GM19452 (cell line): ENCODE measurements around the gene GLIPR1.
"Not testable (repeated sequence)": the region's sequence is repeated elsewhere in the genome, so short reads cannot be mapped to it uniquely, and the experiment has no call there.

Source experiments
- ATAC-seq: cut with Tn5 transposase; IDR thresholded peaks from one replicate; pipeline ENCODE4 v1.9.1; 2021; ENCODE audit not compliant: unreplicated experiment

GLIPR1 gene

DNA sequence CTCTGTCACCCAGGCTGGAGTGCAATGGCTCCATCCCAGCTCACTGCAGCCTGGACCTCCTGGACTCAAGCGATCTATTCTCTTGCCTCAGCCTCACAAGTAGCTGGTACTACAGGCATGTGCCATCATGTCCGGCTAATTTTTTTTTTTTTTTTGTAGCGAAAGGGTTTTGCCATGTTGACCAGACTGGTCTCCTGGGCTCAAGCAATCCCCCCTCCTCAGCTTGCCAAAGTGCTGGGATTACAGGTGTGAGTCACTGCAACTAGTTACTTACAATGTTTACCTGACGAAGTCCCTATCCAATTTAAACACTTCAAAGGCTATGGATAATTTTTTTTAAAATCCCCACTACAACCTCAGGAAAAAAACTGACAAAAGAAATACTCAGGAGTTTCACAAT, 29.1 kb downstream of the GLIPR1 start:
- ATAC-seq = no peak

- ATAC-seq = peak; percentile 98
These were observed 30.8 kb downstream of the GLIPR1 start, which contains the start of gene KRR1 for GRCh38 chr12:75511116-75512048. Gene KRR1 (minus strand): TSS chr12:75511609. CDS start chr12:75511597, 12 bp downstream.

DNA sequence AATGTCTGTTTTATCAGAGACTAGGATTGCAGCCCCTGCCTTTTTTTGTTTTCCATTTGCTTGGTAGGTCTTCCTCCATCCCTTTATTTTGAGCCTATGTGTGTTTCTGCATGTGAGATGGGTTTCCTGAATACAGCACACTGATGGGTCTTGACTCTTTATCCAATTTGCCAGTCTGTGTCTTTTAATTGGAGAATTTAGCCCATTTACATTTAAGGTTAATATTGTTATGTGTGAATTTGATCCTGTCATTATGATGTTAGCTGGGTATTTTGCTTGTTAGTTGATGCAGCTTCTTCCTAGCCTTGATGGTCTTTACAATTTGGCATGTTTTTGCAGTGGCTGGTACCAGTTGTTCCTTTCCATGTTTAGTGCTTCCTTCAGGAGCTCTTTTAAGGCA, 40.7 kb downstream of the GLIPR1 start:
- ATAC-seq = not testable (repeated sequence)

DNA sequence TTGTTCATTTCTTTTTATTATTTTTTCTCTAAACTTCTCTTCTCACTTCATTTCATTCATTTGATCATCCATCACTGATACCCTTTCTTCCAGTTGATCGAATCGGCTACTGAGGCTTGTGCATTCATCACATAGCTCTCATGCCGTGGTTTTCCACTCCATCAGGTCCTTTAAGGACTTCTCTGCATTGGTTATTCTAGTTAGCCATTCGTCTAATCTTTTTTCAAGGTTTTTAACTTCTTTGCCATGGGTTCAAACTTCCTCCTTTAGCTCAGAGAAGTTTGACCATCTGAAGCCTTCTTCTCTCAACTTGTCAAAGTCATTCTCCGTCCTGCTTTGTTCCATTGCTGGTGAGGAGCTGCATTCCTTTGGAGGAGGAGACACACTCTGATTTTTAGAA, 41.6 kb downstream of the GLIPR1 start:
- ATAC-seq = not testable (repeated sequence)

DNA sequence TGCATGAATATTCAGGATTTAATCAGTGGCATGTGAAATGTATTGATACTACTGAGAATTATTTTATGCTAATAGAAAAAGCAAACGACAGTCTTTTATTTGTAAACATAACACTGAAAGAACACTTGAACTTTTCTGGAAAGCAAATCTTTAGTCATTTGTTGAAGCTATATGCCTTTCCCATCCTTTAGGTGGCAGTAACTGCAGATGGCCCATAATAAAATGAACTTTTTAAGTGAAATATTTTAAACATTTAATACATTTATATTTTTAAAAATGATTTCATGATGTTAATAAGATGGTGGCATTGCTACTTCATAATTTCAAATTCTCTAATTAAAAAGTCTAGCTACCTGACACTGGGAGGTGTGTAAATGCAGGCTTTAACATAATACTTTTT, 44.7 kb downstream of the GLIPR1 start:
- no peak for ATAC-seq

- ATAC-seq = peak; percentile 97
These were observed 46.3 kb downstream of the GLIPR1 start for GRCh38 chr12:75526655-75527511.

DNA sequence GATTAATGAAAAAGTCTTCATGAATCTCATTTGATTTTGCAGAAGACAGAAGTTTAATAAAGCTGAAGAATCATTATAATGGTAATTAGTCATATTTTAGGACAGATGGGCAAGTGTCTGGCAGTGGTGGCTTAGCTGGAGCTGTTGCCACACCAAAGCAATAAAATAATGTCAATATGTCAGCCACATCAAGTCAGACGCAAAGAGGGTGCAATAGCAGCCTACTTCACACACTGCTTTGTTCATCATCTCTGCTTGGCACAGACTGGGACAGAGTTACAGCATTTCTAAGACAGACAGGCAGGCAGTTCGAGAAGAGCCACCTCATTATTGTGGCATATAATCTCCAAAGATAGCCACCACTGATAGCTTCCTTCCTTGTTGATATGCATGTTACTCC, 47.7 kb downstream of the GLIPR1 start:
- no peak for ATAC-seq

DNA sequence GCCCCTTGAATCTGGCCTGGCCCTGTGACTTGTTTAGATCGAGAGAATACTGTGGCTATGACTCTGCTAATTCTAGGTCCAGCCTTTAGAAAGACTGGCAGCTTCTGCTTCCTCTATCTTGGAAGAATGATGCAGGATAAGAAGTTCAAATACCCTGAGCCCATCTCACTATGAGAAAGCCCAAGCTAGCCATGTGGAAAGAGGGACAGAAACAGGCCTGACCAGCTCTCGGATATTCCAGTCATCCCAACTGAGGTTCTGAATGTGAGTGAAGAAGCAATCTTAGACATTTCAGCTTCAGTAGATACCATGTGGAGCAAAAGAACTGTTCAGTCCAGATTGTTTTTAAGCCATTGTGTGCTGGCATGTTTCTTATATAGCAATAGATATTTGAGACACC, 48.1 kb downstream of the GLIPR1 start:
- no peak for ATAC-seq

DNA sequence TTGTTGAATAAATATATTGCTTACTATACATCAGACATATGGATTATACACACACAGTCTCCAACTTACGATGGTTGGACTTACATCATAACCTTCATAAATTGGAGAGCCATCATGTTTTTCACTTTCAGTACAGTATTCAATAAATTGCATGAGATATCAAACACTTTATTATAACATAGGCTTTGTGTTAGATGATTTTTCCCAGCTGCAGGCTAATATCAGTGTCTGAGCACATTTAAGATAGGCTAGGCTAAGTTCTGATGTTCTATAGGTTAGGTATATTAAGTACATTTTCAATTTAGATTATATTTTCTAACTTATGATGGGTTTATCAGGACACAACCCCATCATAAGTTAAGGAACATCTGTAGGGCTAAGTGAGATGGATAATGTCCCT, 48.8 kb downstream of the GLIPR1 start:
- no peak for ATAC-seq

- no peak for ATAC-seq
These were observed 49.3 kb downstream of the GLIPR1 start for GRCh38 chr12:75529826-75530225.

DNA sequence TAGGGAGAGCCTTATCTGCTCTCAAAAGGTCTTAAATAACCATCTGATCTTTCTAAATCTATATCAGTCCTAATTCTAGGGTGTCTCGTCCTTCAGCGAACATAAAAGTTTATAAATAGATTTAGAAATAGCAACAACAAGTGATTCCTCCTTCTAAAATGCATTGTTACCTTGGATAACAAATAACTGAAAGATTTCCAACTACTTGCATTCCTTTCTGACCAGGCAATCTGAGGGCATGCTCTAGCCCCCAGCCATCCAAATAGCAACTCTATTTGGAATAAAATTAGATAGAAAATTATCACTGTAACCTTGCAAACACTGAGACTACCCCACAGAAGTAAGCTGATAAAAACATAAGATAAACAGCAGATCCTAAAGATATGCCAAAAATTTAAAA, 52.7 kb downstream of the GLIPR1 start:
- ATAC-seq = no peak

DNA sequence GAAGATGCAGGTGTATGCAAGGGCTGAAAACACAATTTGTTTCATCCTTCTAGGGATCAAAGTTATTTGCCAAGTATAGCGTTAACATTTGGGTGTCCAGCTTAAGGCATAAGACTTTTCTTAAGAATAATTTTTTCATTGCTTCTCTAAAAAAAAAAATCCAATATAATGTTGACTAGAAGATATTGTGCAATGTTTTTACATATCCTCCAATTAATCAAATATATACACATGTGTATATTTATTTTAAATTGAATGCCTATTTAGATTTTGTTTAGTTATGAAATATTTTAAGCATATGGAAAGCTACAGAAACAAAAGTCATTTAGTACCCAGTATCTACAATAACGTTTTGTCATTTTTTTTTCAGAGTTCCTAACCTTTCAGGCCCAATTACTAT, 59.3 kb downstream of the GLIPR1 start:
- ATAC-seq = no peak

DNA sequence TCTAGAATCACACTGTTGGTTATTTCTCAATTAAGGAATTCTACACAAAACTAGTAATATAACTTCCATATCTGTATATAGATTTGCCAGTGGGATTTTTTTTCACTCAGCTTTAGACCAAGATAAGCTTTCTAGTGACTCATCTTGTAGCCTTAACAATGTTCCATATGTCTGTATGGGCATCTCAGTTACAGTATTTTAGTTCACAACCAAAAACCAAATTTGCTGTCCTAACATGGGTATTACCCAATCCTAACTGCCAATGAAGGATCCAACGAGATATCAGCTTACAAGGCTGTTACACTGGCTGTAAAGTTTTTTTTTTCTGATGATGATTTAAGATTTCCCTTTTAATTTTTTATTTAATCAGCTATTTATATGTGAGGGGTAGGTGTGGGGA, 62.4 kb downstream of the GLIPR1 start:
- no peak for ATAC-seq

- ATAC-seq = no peak
These were observed 63.0 kb downstream of the GLIPR1 start for GRCh38 chr12:75543529-75543928.

- ATAC-seq = no peak
These were observed 65.1 kb downstream of the GLIPR1 start for GRCh38 chr12:75545636-75546035.

DNA sequence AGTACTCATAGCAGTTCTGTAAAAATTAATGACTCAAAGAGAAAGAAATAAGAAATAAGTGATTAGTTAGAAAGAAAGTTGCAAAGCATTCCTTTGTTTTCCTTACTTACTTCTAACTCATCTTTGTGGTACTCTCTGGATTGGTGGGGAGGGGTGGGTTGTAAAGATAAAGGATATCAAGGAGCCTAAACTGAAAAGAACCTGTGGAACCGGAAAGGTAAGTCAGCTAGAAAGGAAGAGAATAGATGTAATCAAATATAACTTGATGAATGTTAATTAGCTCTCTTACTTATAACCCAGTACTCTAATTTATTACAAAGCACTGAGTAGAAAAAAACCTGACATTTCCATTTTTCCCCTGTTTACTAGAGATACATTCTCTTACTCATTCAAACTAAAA, 68.3 kb downstream of the GLIPR1 start:
- ATAC-seq = no peak

GRCh38 chr12:75549989-75550388, 69.4 kb downstream of the GLIPR1 start:
- no peak for ATAC-seq

DNA sequence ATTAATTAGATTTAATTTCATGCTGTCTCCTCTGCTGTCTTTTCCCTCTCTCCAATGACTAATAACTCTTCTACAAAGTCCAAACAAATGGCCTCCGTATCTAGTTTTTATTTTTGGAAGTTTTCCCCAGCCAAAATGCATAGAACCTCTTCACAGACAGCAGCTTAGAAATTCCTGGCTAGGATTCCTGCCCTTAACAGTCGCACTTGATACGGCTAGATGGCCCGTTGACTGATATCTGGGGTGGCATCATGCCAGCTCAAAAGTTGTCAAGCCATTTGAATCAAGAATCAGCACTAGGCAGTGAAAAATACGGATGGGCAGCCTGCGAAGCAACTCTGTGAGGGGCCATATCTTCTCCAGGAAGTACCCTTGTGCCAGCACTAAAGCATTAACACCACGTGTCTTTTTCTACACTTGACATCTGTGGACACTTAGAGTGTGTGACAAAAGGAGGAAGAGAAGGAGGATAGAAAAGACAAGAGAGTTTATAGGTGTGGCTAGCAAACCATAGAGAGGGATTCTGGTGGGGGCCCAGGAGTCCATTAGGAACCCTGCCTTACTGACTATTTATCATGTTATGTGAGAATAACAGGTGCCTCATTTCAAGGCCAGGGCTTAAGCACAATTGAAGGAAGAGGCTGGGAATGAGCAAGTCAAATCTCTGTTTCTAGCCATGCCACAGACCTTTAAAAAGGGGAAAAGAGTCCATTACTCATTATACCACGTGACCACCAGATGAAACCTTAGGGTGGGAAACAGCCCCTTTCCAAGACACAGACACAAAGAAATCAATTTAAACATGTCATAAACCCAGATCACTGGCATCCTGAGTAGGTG, 70.1 kb downstream of the GLIPR1 start:
- ATAC-seq = no peak

DNA sequence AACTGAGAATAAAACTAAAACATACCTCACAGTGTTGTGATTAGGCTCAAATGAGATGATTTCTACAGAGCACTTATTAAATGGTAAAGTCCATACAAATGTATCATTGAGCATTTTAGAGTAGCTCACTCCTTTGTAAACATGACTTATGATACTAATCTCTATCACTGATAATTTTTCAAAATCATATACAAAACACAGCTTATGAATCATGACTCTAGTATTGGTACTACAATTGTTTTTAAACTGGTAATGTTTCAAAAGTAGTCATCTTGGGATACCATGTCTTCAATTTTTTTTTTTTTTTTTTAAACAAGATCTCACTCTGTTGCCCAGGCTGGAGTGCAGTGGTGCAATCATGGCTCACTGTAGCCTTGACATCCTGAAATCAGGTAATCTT, 70.9 kb downstream of the GLIPR1 start:
- no peak for ATAC-seq

GRCh38 chr12:75553398-75553797, 72.8 kb downstream of the GLIPR1 start:
- ATAC-seq = no peak
